HCT116 (cell line): ENCODE data around the gene DOCK1. TPM values are rescaled to one million over a fixed set of nuclear protein-coding genes. Genes with fewer than 3 reads are reported as not detected.

Experiments used
- ATAC-seq: fragments of 200-7000 bp; cut with Tn5 transposase; 2 replicates; pipeline ENCODE4 v1.9.1; 2020; ENCODE audit warnings: mild to moderate bottlenecking, moderate library complexity
- BruUV-seq: library from RNA; stranded (reverse); fragments of 400-500 nt; replicated peaks from 2 replicates; lab custom pipeline; 2021; lab: Mats Ljungman, UMichigan
- CTCF ChIA-PET: fragments of 300-600 bp; sonication (Branson Sonifier 250); formaldehyde crosslinking; loops from one replicate; lab custom pipeline; 2021; ENCODE audit warnings: antibody characterized with exemption; lab: Charles Lee
- POLR2A ChIA-PET: fragments of 300-600, 350-600 bp; sonication (Branson Sonifier 250); formaldehyde crosslinking; loops from one replicate; lab custom pipeline; 2021; ENCODE audit warnings: antibody characterized with exemption; lab: Charles Lee
- RAD21 ChIA-PET, 2 experiments: fragments of 300-600 bp; sonication (Branson Sonifier 250); formaldehyde crosslinking; loops; one replicate each; lab custom pipeline; 2023; ENCODE audit warnings: low total read pairs in 2 of 2; ENCODE audit not compliant: uncharacterized antibody in 2 of 2, unreplicated experiment in 2 of 2, low non-redundant PET in 1 of 2; lab: Charles Lee
- DNase-seq: peaks from one replicate; pipeline ENCODE4 v3.0.0-alpha.2; 2010; ENCODE audit warnings: low read depth, low spot score
- H2AFZ ChIP-seq: fragments of 200-600 bp; shearing (Covaris generic), sonication (generic); 2 replicates; pipeline ENCODE4 v1.6.1; 2017; ENCODE audit warnings: low read depth, mixed run types, mixed read lengths, antibody characterized with exemption, low read length; ENCODE audit not compliant: poor library complexity, severe bottlenecking
- H3K27ac ChIP-seq: 2 replicates; pipeline ENCODE4 v1.5.1; 2012; ENCODE audit warnings: low read depth, low read length
- H3K27me3 ChIP-seq: fragments of 200-600 bp; sonication (generic); 2 replicates; pipeline ENCODE4 v1.6.1; 2016; ENCODE audit warnings: mixed run types, low read length, mixed read lengths; ENCODE audit not compliant: insufficient read depth
- H3K36me3 ChIP-seq, 2 experiments: fragments of 200-500 bp in 1 of 2; fragments of 200-600 bp in 1 of 2; sonication (Bioruptor generic) in 1 of 2; sonication (generic) in 1 of 2; 2 replicates each; pipeline versions ENCODE4 v1.5.1 to v1.6.1; 2014 to 2016; ENCODE audit warnings: low read length in 2 of 2, inconsistent platforms in 1 of 2, mixed read lengths in 1 of 2, mixed run types in 1 of 2; ENCODE audit not compliant: insufficient read depth in 2 of 2, control insufficient read depth in 1 of 2
- H3K4me1 ChIP-seq, 2 experiments: fragments of 200-600 bp in 1 of 2; sonication (generic) in 1 of 2; 2 replicates each; pipeline versions ENCODE4 v1.5.1 to v1.6.1; 2012 to 2017; ENCODE audit warnings: low read length in 2 of 2, inconsistent platforms in 1 of 2, mild to moderate bottlenecking in 1 of 2, mixed read lengths in 1 of 2, mixed run types in 1 of 2, moderate library complexity in 1 of 2; ENCODE audit not compliant: insufficient read depth in 2 of 2, control insufficient read depth in 1 of 2
- H3K4me2 ChIP-seq: fragments of 200-600 bp; sonication (generic); 2 replicates; pipeline ENCODE4 v1.6.1; 2017; ENCODE audit warnings: mixed run types, low read length, mixed read lengths
- H3K4me3 ChIP-seq, 2 experiments: fragments of 200-600 bp in 1 of 2; sonication (generic) in 1 of 2; replicated peaks in 1 of 2; 2 replicates each; pipeline ENCODE4 v1.5.1; 2011 to 2016; ENCODE audit warnings: low read length in 2 of 2, control low read depth in 1 of 2, low read depth in 1 of 2, mild to moderate bottlenecking in 1 of 2, mixed read lengths in 1 of 2, mixed run types in 1 of 2
- H3K79me2 ChIP-seq: fragments of 200-600 bp; sonication (generic); 2 replicates; pipeline ENCODE4 v1.6.1; 2017; ENCODE audit warnings: mild to moderate bottlenecking, mixed run types, low read length, moderate library complexity, mixed read lengths; ENCODE audit not compliant: insufficient read depth
- H3K9ac ChIP-seq: fragments of 200-600 bp; sonication (generic); 2 replicates; pipeline ENCODE4 v1.6.1; 2016; ENCODE audit warnings: low read length, mixed read lengths
- H3K9me2 ChIP-seq: fragments of 200-600 bp; sonication (generic), shearing (Covaris generic); 2 replicates; pipeline ENCODE4 v1.6.1; 2017; ENCODE audit warnings: mixed run types, mild to moderate bottlenecking, moderate library complexity; ENCODE audit not compliant: insufficient read depth
- H3K9me3 ChIP-seq, 2 experiments: fragments of 200-500 bp in 1 of 2; fragments of 200-600 bp in 1 of 2; sonication (Bioruptor generic) in 1 of 2; sonication (generic) in 1 of 2; 2 replicates each; pipeline ENCODE4 v1.6.1; 2014 to 2017; ENCODE audit warnings: low read length in 2 of 2, mixed read lengths in 2 of 2, inconsistent platforms in 1 of 2, low read depth in 1 of 2, mild to moderate bottlenecking in 1 of 2, mixed run types in 1 of 2, moderate library complexity in 1 of 2; ENCODE audit not compliant: control insufficient read depth in 1 of 2, insufficient read depth in 1 of 2
- H4K20me1 ChIP-seq: fragments of 200-600 bp; sonication (generic), shearing (Covaris generic); 2 replicates; pipeline ENCODE4 v1.6.1; 2017; ENCODE audit warnings: mixed run types, mild to moderate bottlenecking, moderate library complexity; ENCODE audit not compliant: insufficient read depth
- CEBPB ChIP-seq: IDR thresholded peaks from 2 replicates; pipeline ENCODE4 v1.6.1; 2012; ENCODE audit warnings: low read depth
- SIN3A ChIP-seq: IDR thresholded peaks from 2 replicates; pipeline ENCODE4 v1.6.1; 2012; ENCODE audit warnings: low read depth
- SRF ChIP-seq: IDR thresholded peaks from 2 replicates; pipeline ENCODE4 v1.6.1; 2012; ENCODE audit warnings: low read depth
- ZFX ChIP-seq: fragments of 450-650 bp; IDR thresholded peaks from 2 replicates; pipeline ENCODE4 v1.6.1; 2017
- ZNF274 ChIP-seq: fragments of 200-500 bp; sonication (Bioruptor generic); IDR thresholded peaks from 2 replicates; pipeline ENCODE4 v1.6.1; 2014; ENCODE audit warnings: mild to moderate bottlenecking, low read depth, low read length, inconsistent platforms
- intact Hi-C: fragments of 100-400 bp; cut with micrococcal nuclease; formaldehyde crosslinking; loops from 2 replicates; pipeline ENCODE4 v1.10.0; 2022
- total RNA-seq: library from RNA; stranded (reverse); gene quantifications from one replicate; pipeline ENCODE4 v1.2.1, GENCODE V29; 2021; ENCODE audit not compliant: unreplicated experiment
- TF ChIP-seq, protein P1 (sequence below), 3 experiments: fragments of 200-600 bp in 1 of 3; sonication (generic) in 1 of 3; IDR thresholded peaks in 2 of 3; conservative IDR thresholded peaks in 1 of 3; 2 replicates each; pipeline ENCODE4 v1.5.1; 2012 to 2017; ENCODE audit warnings: low read depth in 2 of 3, low read length in 2 of 3, antibody characterized with exemption in 1 of 3, borderline replicate concordance in 1 of 3, control low read depth in 1 of 3, mild to moderate bottlenecking in 1 of 3, mixed read lengths in 1 of 3, mixed run types in 1 of 3, moderate library complexity in 1 of 3; ENCODE audit not compliant: insufficient read depth in 1 of 3
- TF ChIP-seq, protein P2 (sequence below): IDR thresholded peaks from 2 replicates; pipeline ENCODE4 v1.6.1; 2012; ENCODE audit warnings: low read depth
- TF ChIP-seq, protein P3 (sequence below): IDR thresholded peaks from 2 replicates; pipeline ENCODE4 v1.6.1; 2011; ENCODE audit warnings: mild to moderate bottlenecking, low read length, moderate library complexity; ENCODE audit not compliant: insufficient replicate concordance; ENCODE audit errors: extremely low read depth
- TF ChIP-seq, protein P4 (sequence below): IDR thresholded peaks from 2 replicates; pipeline ENCODE4 v1.6.1; 2012

DOCK1 gene
- total RNA-seq, 1 experiment from 2014 or later, result 46.5 TPM

DNA sequence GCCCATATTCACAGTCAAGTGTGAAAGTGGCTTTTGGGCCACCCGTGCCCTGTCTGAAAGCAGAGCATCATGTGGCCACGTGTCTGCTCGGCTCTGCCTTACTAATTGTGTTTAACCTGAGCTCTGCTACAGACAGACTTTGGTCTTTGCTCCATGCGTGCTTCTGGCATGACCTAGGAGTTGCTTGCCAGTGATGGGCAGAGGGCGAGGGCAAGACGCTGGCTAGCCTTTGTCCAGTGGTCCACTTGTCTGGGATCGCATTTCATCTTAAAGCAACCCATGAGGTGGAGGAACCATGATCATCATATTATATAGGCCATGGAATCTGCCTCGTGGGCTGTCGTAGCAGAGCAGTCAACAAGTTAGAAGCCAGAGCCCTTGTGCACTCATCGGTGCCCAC is 414.5 kb downstream of the DOCK1 start:
- Histone ChIP-seq H4K20me1 (no peaks in the 10 kb centered on the region), H3K4me2 (no peak overlapping the region), H3K27me3 (no peaks in the 10 kb centered on the region), H3K9me2 (no peaks in the 10 kb centered on the region), H3K4me1 (no peaks in the 10 kb centered on the region), H3K4me3 (no peak overlapping the region), H3K36me3 (no peaks in the 10 kb centered on the region), H2AFZ (no peak overlapping the region), H3K9me3 (no peaks in the 10 kb centered on the region), H3K9ac (no peak overlapping the region), H3K27ac (no peak overlapping the region), H3K79me2 (no peaks in the 10 kb centered on the region)
- no peak for TF ChIP-seq ZNF274
- TF ChIP-seq, protein P1, sequence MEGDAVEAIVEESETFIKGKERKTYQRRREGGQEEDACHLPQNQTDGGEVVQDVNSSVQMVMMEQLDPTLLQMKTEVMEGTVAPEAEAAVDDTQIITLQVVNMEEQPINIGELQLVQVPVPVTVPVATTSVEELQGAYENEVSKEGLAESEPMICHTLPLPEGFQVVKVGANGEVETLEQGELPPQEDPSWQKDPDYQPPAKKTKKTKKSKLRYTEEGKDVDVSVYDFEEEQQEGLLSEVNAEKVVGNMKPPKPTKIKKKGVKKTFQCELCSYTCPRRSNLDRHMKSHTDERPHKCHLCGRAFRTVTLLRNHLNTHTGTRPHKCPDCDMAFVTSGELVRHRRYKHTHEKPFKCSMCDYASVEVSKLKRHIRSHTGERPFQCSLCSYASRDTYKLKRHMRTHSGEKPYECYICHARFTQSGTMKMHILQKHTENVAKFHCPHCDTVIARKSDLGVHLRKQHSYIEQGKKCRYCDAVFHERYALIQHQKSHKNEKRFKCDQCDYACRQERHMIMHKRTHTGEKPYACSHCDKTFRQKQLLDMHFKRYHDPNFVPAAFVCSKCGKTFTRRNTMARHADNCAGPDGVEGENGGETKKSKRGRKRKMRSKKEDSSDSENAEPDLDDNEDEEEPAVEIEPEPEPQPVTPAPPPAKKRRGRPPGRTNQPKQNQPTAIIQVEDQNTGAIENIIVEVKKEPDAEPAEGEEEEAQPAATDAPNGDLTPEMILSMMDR (IDR thresholded peaks at IDR 0.05 in 2 of 3, conservative IDR thresholded peaks at IDR 0.05 in 1 of 3; ENCODE audit: borderline replicate concordance in 1 of 3, insufficient read depth in 1 of 3, low read depth in 2 of 3, low read length in 2 of 3), result no peak
- TF ChIP-seq, protein P2, sequence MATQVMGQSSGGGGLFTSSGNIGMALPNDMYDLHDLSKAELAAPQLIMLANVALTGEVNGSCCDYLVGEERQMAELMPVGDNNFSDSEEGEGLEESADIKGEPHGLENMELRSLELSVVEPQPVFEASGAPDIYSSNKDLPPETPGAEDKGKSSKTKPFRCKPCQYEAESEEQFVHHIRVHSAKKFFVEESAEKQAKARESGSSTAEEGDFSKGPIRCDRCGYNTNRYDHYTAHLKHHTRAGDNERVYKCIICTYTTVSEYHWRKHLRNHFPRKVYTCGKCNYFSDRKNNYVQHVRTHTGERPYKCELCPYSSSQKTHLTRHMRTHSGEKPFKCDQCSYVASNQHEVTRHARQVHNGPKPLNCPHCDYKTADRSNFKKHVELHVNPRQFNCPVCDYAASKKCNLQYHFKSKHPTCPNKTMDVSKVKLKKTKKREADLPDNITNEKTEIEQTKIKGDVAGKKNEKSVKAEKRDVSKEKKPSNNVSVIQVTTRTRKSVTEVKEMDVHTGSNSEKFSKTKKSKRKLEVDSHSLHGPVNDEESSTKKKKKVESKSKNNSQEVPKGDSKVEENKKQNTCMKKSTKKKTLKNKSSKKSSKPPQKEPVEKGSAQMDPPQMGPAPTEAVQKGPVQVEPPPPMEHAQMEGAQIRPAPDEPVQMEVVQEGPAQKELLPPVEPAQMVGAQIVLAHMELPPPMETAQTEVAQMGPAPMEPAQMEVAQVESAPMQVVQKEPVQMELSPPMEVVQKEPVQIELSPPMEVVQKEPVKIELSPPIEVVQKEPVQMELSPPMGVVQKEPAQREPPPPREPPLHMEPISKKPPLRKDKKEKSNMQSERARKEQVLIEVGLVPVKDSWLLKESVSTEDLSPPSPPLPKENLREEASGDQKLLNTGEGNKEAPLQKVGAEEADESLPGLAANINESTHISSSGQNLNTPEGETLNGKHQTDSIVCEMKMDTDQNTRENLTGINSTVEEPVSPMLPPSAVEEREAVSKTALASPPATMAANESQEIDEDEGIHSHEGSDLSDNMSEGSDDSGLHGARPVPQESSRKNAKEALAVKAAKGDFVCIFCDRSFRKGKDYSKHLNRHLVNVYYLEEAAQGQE, result no peak
- no peak for TF ChIP-seq SRF
- TF ChIP-seq CEBPB, result no peak
- TF ChIP-seq, protein P3, sequence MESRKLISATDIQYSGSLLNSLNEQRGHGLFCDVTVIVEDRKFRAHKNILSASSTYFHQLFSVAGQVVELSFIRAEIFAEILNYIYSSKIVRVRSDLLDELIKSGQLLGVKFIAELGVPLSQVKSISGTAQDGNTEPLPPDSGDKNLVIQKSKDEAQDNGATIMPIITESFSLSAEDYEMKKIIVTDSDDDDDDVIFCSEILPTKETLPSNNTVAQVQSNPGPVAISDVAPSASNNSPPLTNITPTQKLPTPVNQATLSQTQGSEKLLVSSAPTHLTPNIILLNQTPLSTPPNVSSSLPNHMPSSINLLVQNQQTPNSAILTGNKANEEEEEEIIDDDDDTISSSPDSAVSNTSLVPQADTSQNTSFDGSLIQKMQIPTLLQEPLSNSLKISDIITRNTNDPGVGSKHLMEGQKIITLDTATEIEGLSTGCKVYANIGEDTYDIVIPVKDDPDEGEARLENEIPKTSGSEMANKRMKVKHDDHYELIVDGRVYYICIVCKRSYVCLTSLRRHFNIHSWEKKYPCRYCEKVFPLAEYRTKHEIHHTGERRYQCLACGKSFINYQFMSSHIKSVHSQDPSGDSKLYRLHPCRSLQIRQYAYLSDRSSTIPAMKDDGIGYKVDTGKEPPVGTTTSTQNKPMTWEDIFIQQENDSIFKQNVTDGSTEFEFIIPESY, result no peak
- TF ChIP-seq, protein P4, sequence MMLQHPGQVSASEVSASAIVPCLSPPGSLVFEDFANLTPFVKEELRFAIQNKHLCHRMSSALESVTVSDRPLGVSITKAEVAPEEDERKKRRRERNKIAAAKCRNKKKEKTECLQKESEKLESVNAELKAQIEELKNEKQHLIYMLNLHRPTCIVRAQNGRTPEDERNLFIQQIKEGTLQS, result no peak
- TF ChIP-seq SIN3A, result no peak
- no peak for TF ChIP-seq ZFX
- ChIA-PET RAD21 (no interaction called here), CTCF (no interaction called here), POLR2A (no interaction called here)
- DNase-seq (no peak), ATAC-seq (no peak)
- intact Hi-C loops, result no loop called here
- no TSS peak for BruUV-seq
